MM.1S (cell line): Measurements from ENCODE around the gene SPINK1.
"Not testable (repeated sequence)": the region's sequence is repeated elsewhere in the genome, so short reads cannot be mapped to it uniquely, and the experiment has no call there.

Source experiments
- DNase-seq: peaks from one replicate; pipeline ENCODE4 v3.0.0-alpha.2; 2015
- H2AFZ ChIP-seq: fragments of 300-600 bp; sonication (generic); 2 replicates; pipeline ENCODE4 v1.6.0; 2016; ENCODE audit warnings: antibody characterized with exemption, low read length
- H3F3A ChIP-seq: fragments of 300-600 bp; sonication (generic); 2 replicates; pipeline ENCODE4 v1.6.1; 2016; ENCODE audit warnings: mild to moderate bottlenecking, antibody characterized with exemption, low read length, moderate library complexity, mixed read lengths; ENCODE audit not compliant: insufficient read depth
- H3K27ac ChIP-seq: fragments of 300-600 bp; sonication (generic); 2 replicates; pipeline ENCODE4 v1.5.1; 2016; ENCODE audit warnings: mild to moderate bottlenecking, low read length
- H3K27me3 ChIP-seq: fragments of 300-600 bp; sonication (generic); replicated peaks from 2 replicates; pipeline ENCODE4 v1.6.0; 2016; ENCODE audit warnings: low read length; ENCODE audit not compliant: insufficient read depth
- H3K36me3 ChIP-seq: fragments of 300-600 bp; sonication (generic); replicated peaks from 2 replicates; pipeline ENCODE4 v1.6.1; 2016; ENCODE audit warnings: mild to moderate bottlenecking, low read length, mixed read lengths; ENCODE audit not compliant: insufficient read depth
- H3K4me1 ChIP-seq: fragments of 300-600 bp; sonication (generic); 2 replicates; pipeline ENCODE4 v1.6.1; 2016; ENCODE audit warnings: low read length, mixed read lengths
- H3K4me2 ChIP-seq: fragments of 300-600 bp; sonication (generic); 2 replicates; pipeline ENCODE4 v1.6.0; 2016; ENCODE audit warnings: low read depth, low read length
- H3K4me3 ChIP-seq: fragments of 300-600 bp; sonication (generic); 2 replicates; pipeline ENCODE4 v1.5.1; 2016; ENCODE audit warnings: low read length, mixed read lengths
- H3K79me2 ChIP-seq: fragments of 300-600 bp; sonication (generic); 2 replicates; pipeline ENCODE4 v1.6.1; 2016; ENCODE audit warnings: mixed run types, low read length, mixed read lengths
- H3K9ac ChIP-seq: fragments of 300-600 bp; sonication (generic); 2 replicates; pipeline ENCODE4 v1.6.1; 2016; ENCODE audit warnings: low read length, mixed read lengths
- H3K9me2 ChIP-seq: fragments of 300-600 bp; sonication (generic); replicated peaks from 2 replicates; pipeline ENCODE4 v1.6.1; 2016; ENCODE audit warnings: mild to moderate bottlenecking, low read length, mixed read lengths; ENCODE audit not compliant: insufficient read depth
- H3K9me3 ChIP-seq: fragments of 300-600 bp; sonication (generic); replicated peaks from 2 replicates; pipeline ENCODE4 v1.6.1; 2016; ENCODE audit warnings: mild to moderate bottlenecking, low read length, mixed read lengths; ENCODE audit not compliant: insufficient read depth
- H4K20me1 ChIP-seq: fragments of 300-600 bp; sonication (generic); 2 replicates; pipeline ENCODE4 v1.6.1; 2016; ENCODE audit warnings: mild to moderate bottlenecking, low read length, moderate library complexity, mixed read lengths; ENCODE audit not compliant: insufficient read depth
- CTCF ChIP-seq: fragments of 300-600 bp; sonication (generic); IDR thresholded peaks from 2 replicates; pipeline ENCODE4 v1.5.1; 2016; ENCODE audit warnings: antibody characterized with exemption, low read length, mixed read lengths
- EZH2 ChIP-seq: fragments of 300-600 bp; sonication (generic); optimal IDR thresholded peaks from 2 replicates; pipeline ENCODE3; 2017; ENCODE audit warnings: low read depth, mild to moderate bottlenecking, antibody characterized with exemption, low read length, mixed read lengths
- EZH2phosphoT487 ChIP-seq: fragments of 300-600 bp; sonication (generic); IDR thresholded peaks from 2 replicates; pipeline ENCODE4 v1.6.1; 2018; ENCODE audit warnings: antibody characterized with exemption, low read length

Gene SPINK1

GRCh38 chr5:147874910-147875367 lies 43.5 kb upstream of the SPINK1 start:
- TF ChIP-seq EZH2 = no peak
- no peak for TF ChIP-seq EZH2phosphoT487
- no peak for TF ChIP-seq CTCF
- no peaks in the 10 kb centered on the region for H3K79me2 ChIP-seq
- no peak overlapping the region for H2AFZ ChIP-seq
- no peaks in the 10 kb centered on the region for H4K20me1 ChIP-seq
- no peaks in the 10 kb centered on the region for H3K9me2 ChIP-seq
- no peaks in the 10 kb centered on the region for H3K36me3 ChIP-seq
- no peak overlapping the region for H3K27ac ChIP-seq
- H3K4me2 ChIP-seq = no peak overlapping the region
- no peak overlapping the region for H3K4me3 ChIP-seq
- H3K4me1 ChIP-seq = no peaks in the 10 kb centered on the region
- H3K9ac ChIP-seq = no peak overlapping the region
- no peak for DNase-seq
- no peaks in the 10 kb centered on the region for H3K9me3 ChIP-seq
- H3F3A ChIP-seq = no peaks in the 10 kb centered on the region
- H3K27me3 ChIP-seq = no peaks in the 10 kb centered on the region

GRCh38 chr5:147874118-147874875 lies 42.8 kb upstream of the SPINK1 start:
- not testable (repeated sequence) for H4K20me1 ChIP-seq, H3K4me1 ChIP-seq, H3K79me2 ChIP-seq, H3K4me2 ChIP-seq, H3K36me3 ChIP-seq, H2AFZ ChIP-seq, H3K9me2 ChIP-seq, H3K9ac ChIP-seq, H3K27me3 ChIP-seq, H3F3A ChIP-seq, H3K4me3 ChIP-seq, H3K9me3 ChIP-seq, H3K27ac ChIP-seq, DNase-seq

- H4K20me1 ChIP-seq, H3K27ac ChIP-seq, H3K4me2 ChIP-seq, H3F3A ChIP-seq, H3K9ac ChIP-seq, H3K27me3 ChIP-seq, H3K36me3 ChIP-seq, H2AFZ ChIP-seq, H3K4me3 ChIP-seq, DNase-seq, H3K4me1 ChIP-seq, H3K9me3 ChIP-seq, H3K9me2 ChIP-seq, H3K79me2 ChIP-seq: not testable (repeated sequence)
These were observed 41.4 kb upstream of the SPINK1 start for GRCh38 chr5:147872744-147873435.

- H2AFZ ChIP-seq, H3K27ac ChIP-seq, H3K27me3 ChIP-seq, H3K4me3 ChIP-seq, DNase-seq, H3K36me3 ChIP-seq, H3K79me2 ChIP-seq, H3F3A ChIP-seq, H3K4me2 ChIP-seq, H3K4me1 ChIP-seq, H3K9ac ChIP-seq, H3K9me3 ChIP-seq, H3K9me2 ChIP-seq, H4K20me1 ChIP-seq: not testable (repeated sequence)
These were observed 40.6 kb upstream of the SPINK1 start for GRCh38 chr5:147871980-147872549.

- not testable (repeated sequence) for H4K20me1 ChIP-seq, H3K4me2 ChIP-seq, DNase-seq, H3K4me3 ChIP-seq, H3K9me3 ChIP-seq, H3K79me2 ChIP-seq, H3K27me3 ChIP-seq, H3K36me3 ChIP-seq, H3K4me1 ChIP-seq, H3K9ac ChIP-seq, H2AFZ ChIP-seq, H3K27ac ChIP-seq, H3F3A ChIP-seq, H3K9me2 ChIP-seq
These were observed 38.4 kb upstream of the SPINK1 start for GRCh38 chr5:147869892-147870291.
